Loucy (cell line): ENCODE data around the gene INPPL1.

ENCODE experiments used
- H2AFZ ChIP-seq: fragments of 200-600 bp; sonication (generic); 2 replicates; pipeline ENCODE4 v1.6.0; 2016; ENCODE audit warnings: antibody characterized with exemption, mild to moderate bottlenecking, low read length, moderate library complexity
- H3F3A ChIP-seq: fragments of 200-600 bp; 2 replicates; pipeline ENCODE4 v1.6.0; 2016; ENCODE audit warnings: antibody characterized with exemption, low read depth, mild to moderate bottlenecking
- H3K27me3 ChIP-seq: fragments of 200-600 bp; sonication (generic); 2 replicates; pipeline ENCODE4 v1.6.1; 2014; ENCODE audit warnings: low read length, mild to moderate bottlenecking; ENCODE audit not compliant: insufficient read depth, poor library complexity, severe bottlenecking
- H3K36me3 ChIP-seq: fragments of 200-600 bp; sonication (generic); 2 replicates; pipeline ENCODE4 v1.6.1; 2016; ENCODE audit warnings: low read length; ENCODE audit not compliant: insufficient read depth
- H3K4me1 ChIP-seq: fragments of 200-600 bp; sonication (generic); 2 replicates; pipeline ENCODE4 v1.5.1; 2014; ENCODE audit warnings: low read length, mild to moderate bottlenecking; ENCODE audit not compliant: insufficient read depth, poor library complexity, severe bottlenecking
- H3K4me2 ChIP-seq: fragments of 200-600 bp; sonication (generic); 2 replicates; pipeline ENCODE4 v1.6.0; 2014; ENCODE audit warnings: antibody characterized with exemption, low read length, low read depth, mild to moderate bottlenecking; ENCODE audit not compliant: poor library complexity, severe bottlenecking
- H3K4me3 ChIP-seq: fragments of 200-600 bp; sonication (generic); 2 replicates; pipeline ENCODE4 v1.5.1; 2014; ENCODE audit warnings: low read length, mild to moderate bottlenecking, mixed read lengths; ENCODE audit not compliant: poor library complexity, severe bottlenecking
- H3K79me2 ChIP-seq: fragments of 200-600 bp; sonication (generic); 2 replicates; pipeline ENCODE4 v1.6.1; 2014; ENCODE audit warnings: low read length; ENCODE audit not compliant: insufficient read depth
- H3K9ac ChIP-seq: fragments of 200-600 bp; sonication (generic); 2 replicates; pipeline ENCODE4 v1.6.0; 2014; ENCODE audit warnings: mild to moderate bottlenecking, low read depth, low read length, moderate library complexity; ENCODE audit not compliant: poor library complexity, severe bottlenecking
- H3K9me2 ChIP-seq: fragments of 200-600 bp; sonication (generic); replicated peaks from 2 replicates; pipeline ENCODE4 v1.6.1; 2016; ENCODE audit warnings: low read depth, low read length, mixed read lengths
- H3K9me3 ChIP-seq: fragments of 200-600 bp; sonication (generic); 2 replicates; pipeline ENCODE4 v1.6.1; 2014; ENCODE audit warnings: mild to moderate bottlenecking, antibody characterized with exemption, low read length, low read depth; ENCODE audit not compliant: insufficient read depth
- H4K20me1 ChIP-seq: fragments of 200-600 bp; sonication (generic); 2 replicates; pipeline ENCODE4 v1.6.0; 2014; ENCODE audit warnings: antibody characterized with exemption, low read length, mild to moderate bottlenecking; ENCODE audit not compliant: insufficient read depth, poor library complexity, severe bottlenecking
- EZH2phosphoT487 ChIP-seq: fragments of 200-600 bp; IDR thresholded peaks from 2 replicates; pipeline ENCODE4 v1.6.1; 2018; ENCODE audit warnings: antibody characterized with exemption, mild to moderate bottlenecking, moderate library complexity, borderline replicate concordance
- TF ChIP-seq, protein P1 (sequence below): fragments of 200-600 bp; sonication (generic); conservative IDR thresholded peaks from 2 replicates; pipeline ENCODE4 v1.5.1; 2014; ENCODE audit warnings: mild to moderate bottlenecking, antibody characterized with exemption, low read length

The INPPL1 gene

DNA sequence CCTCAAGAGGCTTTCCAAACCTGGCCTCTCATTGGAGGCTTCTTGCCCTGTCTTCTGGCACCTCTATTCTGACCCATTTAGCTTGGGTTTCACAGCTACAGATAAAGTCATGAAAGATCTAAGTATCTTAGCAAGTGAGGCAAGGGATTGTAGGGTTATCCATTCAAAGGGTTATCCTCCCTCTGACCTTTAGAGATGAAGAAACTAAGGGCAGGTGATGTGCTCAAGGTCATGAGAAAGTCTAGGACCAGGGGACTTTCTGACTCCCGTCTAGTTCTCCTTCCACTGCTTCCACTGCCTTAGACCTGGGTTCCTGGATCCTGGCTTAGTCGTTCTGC is 12.2 kb downstream of the INPPL1 start:
- TF ChIP-seq, protein P1, sequence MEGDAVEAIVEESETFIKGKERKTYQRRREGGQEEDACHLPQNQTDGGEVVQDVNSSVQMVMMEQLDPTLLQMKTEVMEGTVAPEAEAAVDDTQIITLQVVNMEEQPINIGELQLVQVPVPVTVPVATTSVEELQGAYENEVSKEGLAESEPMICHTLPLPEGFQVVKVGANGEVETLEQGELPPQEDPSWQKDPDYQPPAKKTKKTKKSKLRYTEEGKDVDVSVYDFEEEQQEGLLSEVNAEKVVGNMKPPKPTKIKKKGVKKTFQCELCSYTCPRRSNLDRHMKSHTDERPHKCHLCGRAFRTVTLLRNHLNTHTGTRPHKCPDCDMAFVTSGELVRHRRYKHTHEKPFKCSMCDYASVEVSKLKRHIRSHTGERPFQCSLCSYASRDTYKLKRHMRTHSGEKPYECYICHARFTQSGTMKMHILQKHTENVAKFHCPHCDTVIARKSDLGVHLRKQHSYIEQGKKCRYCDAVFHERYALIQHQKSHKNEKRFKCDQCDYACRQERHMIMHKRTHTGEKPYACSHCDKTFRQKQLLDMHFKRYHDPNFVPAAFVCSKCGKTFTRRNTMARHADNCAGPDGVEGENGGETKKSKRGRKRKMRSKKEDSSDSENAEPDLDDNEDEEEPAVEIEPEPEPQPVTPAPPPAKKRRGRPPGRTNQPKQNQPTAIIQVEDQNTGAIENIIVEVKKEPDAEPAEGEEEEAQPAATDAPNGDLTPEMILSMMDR, result no peak
- TF ChIP-seq EZH2phosphoT487, result no peak
- Histone ChIP-seq H2AFZ (no peak overlapping the region), H3K9ac (no peak overlapping the region), H3F3A (peaks cover 3% of the 10 kb centered on the region), H4K20me1 (no peaks in the 10 kb centered on the region), H3K79me2 (no peaks in the 10 kb centered on the region), H3K4me1 (no peaks in the 10 kb centered on the region), H3K4me3 (no peak overlapping the region), H3K9me3 (no peaks in the 10 kb centered on the region), H3K27me3 (no peaks in the 10 kb centered on the region), H3K4me2 (no peak overlapping the region), H3K36me3 (peaks cover 53% of the 10 kb centered on the region; the same call in 1 of the 2 replicates), H3K9me2 (no peaks in the 10 kb centered on the region)

DNA sequence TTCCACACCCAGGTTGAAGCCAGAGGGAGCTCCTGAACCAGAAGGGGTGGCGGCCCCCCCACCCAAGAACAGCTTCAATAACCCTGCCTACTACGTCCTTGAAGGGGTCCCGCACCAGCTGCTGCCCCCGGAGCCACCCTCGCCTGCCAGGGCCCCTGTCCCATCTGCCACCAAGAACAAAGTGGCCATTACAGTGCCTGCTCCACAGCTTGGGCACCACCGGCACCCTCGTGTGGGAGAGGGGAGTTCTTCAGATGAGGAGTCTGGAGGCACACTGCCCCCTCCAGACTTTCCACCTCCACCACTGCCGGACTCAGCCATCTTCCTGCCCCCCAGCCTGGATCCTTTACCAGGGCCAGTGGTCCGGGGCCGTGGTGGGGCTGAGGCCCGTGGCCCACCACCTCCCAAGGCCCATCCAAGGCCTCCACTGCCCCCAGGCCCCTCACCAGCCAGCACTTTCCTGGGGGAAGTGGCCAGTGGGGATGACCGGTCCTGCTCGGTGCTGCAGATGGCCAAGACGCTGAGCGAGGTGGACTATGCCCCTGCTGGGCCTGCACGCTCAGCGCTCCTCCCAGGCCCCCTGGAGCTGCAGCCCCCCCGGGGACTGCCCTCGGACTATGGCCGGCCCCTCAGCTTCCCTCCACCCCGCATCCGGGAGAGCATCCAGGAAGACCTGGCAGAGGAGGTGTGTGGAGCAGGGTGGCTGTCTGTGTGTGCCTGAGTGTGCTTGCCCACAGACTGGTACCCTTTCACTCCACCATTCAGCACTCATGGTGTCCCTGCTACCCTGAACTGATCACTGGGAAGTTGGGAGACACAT is 12.8 kb downstream of the INPPL1 start:
- Histone ChIP-seq H2AFZ (no peak overlapping the region), H3K27me3 (no peaks in the 10 kb centered on the region), H3K36me3 (peaks cover 47% of the 10 kb centered on the region; the same call in 1 of the 2 replicates), H3F3A (peaks cover 3% of the 10 kb centered on the region), H3K79me2 (no peaks in the 10 kb centered on the region), H3K9ac (no peak overlapping the region), H3K9me2 (no peaks in the 10 kb centered on the region), H3K4me1 (no peaks in the 10 kb centered on the region), H3K4me2 (no peak overlapping the region), H4K20me1 (no peaks in the 10 kb centered on the region), H3K4me3 (no peak overlapping the region), H3K9me3 (no peaks in the 10 kb centered on the region)
- TF ChIP-seq EZH2phosphoT487, result no peak
- TF ChIP-seq, protein P1, result no peak

DNA sequence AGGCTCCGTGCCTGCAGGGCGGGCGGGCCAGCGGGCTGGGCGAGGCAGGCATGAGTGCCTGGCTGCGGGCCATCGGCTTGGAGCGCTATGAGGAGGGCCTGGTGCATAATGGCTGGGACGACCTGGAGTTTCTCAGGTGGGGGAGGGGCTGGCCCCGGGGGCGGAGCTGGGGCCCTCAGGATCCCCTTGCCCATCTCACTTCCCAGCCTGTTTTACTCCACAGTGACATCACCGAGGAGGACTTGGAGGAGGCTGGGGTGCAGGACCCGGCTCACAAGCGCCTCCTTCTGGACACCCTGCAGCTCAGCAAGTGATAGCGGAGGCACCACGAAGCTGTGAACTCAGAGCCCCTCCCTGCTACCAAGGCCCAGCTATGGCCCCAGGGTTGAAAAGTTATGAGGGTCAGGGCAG is 13.5 kb downstream of the INPPL1 start:
- Histone ChIP-seq H3K9ac (no peak overlapping the region), H2AFZ (no peak overlapping the region), H4K20me1 (no peaks in the 10 kb centered on the region), H3F3A (peaks cover 3% of the 10 kb centered on the region), H3K4me1 (no peaks in the 10 kb centered on the region), H3K79me2 (no peaks in the 10 kb centered on the region), H3K9me2 (no peaks in the 10 kb centered on the region), H3K4me2 (no peak overlapping the region), H3K9me3 (no peaks in the 10 kb centered on the region), H3K4me3 (no peak overlapping the region), H3K27me3 (no peaks in the 10 kb centered on the region), H3K36me3 (peaks cover 40% of the 10 kb centered on the region; the same call in 1 of the 2 replicates)
- TF ChIP-seq EZH2phosphoT487, result no peak
- TF ChIP-seq, protein P1, result peak; percentile 71
